MM.1S (cell line): ENCODE data around the gene COL21A1.

Source experiments
- DNase-seq: peaks from one replicate; pipeline ENCODE4 v3.0.0-alpha.2; 2015
- H2AFZ ChIP-seq: fragments of 300-600 bp; sonication (generic); 2 replicates; pipeline ENCODE4 v1.6.0; 2016; ENCODE audit warnings: antibody characterized with exemption, low read length
- H3F3A ChIP-seq: fragments of 300-600 bp; sonication (generic); 2 replicates; pipeline ENCODE4 v1.6.1; 2016; ENCODE audit warnings: mild to moderate bottlenecking, antibody characterized with exemption, low read length, moderate library complexity, mixed read lengths; ENCODE audit not compliant: insufficient read depth
- H3K27ac ChIP-seq: fragments of 300-600 bp; sonication (generic); 2 replicates; pipeline ENCODE4 v1.5.1; 2016; ENCODE audit warnings: mild to moderate bottlenecking, low read length
- H3K27me3 ChIP-seq: fragments of 300-600 bp; sonication (generic); replicated peaks from 2 replicates; pipeline ENCODE4 v1.6.0; 2016; ENCODE audit warnings: low read length; ENCODE audit not compliant: insufficient read depth
- H3K36me3 ChIP-seq: fragments of 300-600 bp; sonication (generic); replicated peaks from 2 replicates; pipeline ENCODE4 v1.6.1; 2016; ENCODE audit warnings: mild to moderate bottlenecking, low read length, mixed read lengths; ENCODE audit not compliant: insufficient read depth
- H3K4me1 ChIP-seq: fragments of 300-600 bp; sonication (generic); 2 replicates; pipeline ENCODE4 v1.6.1; 2016; ENCODE audit warnings: low read length, mixed read lengths
- H3K4me2 ChIP-seq: fragments of 300-600 bp; sonication (generic); 2 replicates; pipeline ENCODE4 v1.6.0; 2016; ENCODE audit warnings: low read depth, low read length
- H3K4me3 ChIP-seq: fragments of 300-600 bp; sonication (generic); 2 replicates; pipeline ENCODE4 v1.5.1; 2016; ENCODE audit warnings: low read length, mixed read lengths
- H3K79me2 ChIP-seq: fragments of 300-600 bp; sonication (generic); 2 replicates; pipeline ENCODE4 v1.6.1; 2016; ENCODE audit warnings: mixed run types, low read length, mixed read lengths
- H3K9ac ChIP-seq: fragments of 300-600 bp; sonication (generic); 2 replicates; pipeline ENCODE4 v1.6.1; 2016; ENCODE audit warnings: low read length, mixed read lengths
- H3K9me2 ChIP-seq: fragments of 300-600 bp; sonication (generic); replicated peaks from 2 replicates; pipeline ENCODE4 v1.6.1; 2016; ENCODE audit warnings: mild to moderate bottlenecking, low read length, mixed read lengths; ENCODE audit not compliant: insufficient read depth
- H3K9me3 ChIP-seq: fragments of 300-600 bp; sonication (generic); replicated peaks from 2 replicates; pipeline ENCODE4 v1.6.1; 2016; ENCODE audit warnings: mild to moderate bottlenecking, low read length, mixed read lengths; ENCODE audit not compliant: insufficient read depth
- H4K20me1 ChIP-seq: fragments of 300-600 bp; sonication (generic); 2 replicates; pipeline ENCODE4 v1.6.1; 2016; ENCODE audit warnings: mild to moderate bottlenecking, low read length, moderate library complexity, mixed read lengths; ENCODE audit not compliant: insufficient read depth
- CTCF ChIP-seq: fragments of 300-600 bp; sonication (generic); IDR thresholded peaks from 2 replicates; pipeline ENCODE4 v1.5.1; 2016; ENCODE audit warnings: antibody characterized with exemption, low read length, mixed read lengths
- EZH2 ChIP-seq: fragments of 300-600 bp; sonication (generic); optimal IDR thresholded peaks from 2 replicates; pipeline ENCODE3; 2017; ENCODE audit warnings: low read depth, mild to moderate bottlenecking, antibody characterized with exemption, low read length, mixed read lengths
- EZH2phosphoT487 ChIP-seq: fragments of 300-600 bp; sonication (generic); IDR thresholded peaks from 2 replicates; pipeline ENCODE4 v1.6.1; 2018; ENCODE audit warnings: antibody characterized with exemption, low read length

Gene COL21A1

GRCh38 chr6:56169366-56169765 lies 78.0 kb downstream of the COL21A1 start:
- Histone ChIP-seq H4K20me1 (no peaks in the 10 kb centered on the region), H3K36me3 (no peaks in the 10 kb centered on the region), H3K79me2 (no peaks in the 10 kb centered on the region), H2AFZ (no peak overlapping the region), H3K9me2 (no peaks in the 10 kb centered on the region), H3F3A (no peaks in the 10 kb centered on the region), H3K27ac (no peak overlapping the region), H3K4me1 (no peaks in the 10 kb centered on the region), H3K9ac (no peak overlapping the region), H3K9me3 (no peaks in the 10 kb centered on the region), H3K27me3 (no peaks in the 10 kb centered on the region), H3K4me2 (no peak overlapping the region), H3K4me3 (no peak overlapping the region)
- no peak for DNase-seq
- TF ChIP-seq EZH2phosphoT487: no peak
- TF ChIP-seq EZH2: no peak
- no peak for TF ChIP-seq CTCF

- H3K9ac ChIP-seq: no peak overlapping the region
- no peak overlapping the region for H2AFZ ChIP-seq
- H3K9me2 ChIP-seq: no peaks in the 10 kb centered on the region
- H3K4me2 ChIP-seq: no peak overlapping the region
- no peaks in the 10 kb centered on the region for H3K4me1 ChIP-seq
- H3K4me3 ChIP-seq: no peak overlapping the region
- no peaks in the 10 kb centered on the region for H3K79me2 ChIP-seq
- H4K20me1 ChIP-seq: no peaks in the 10 kb centered on the region
- no peaks in the 10 kb centered on the region for H3K36me3 ChIP-seq
- H3K27me3 ChIP-seq: no peaks in the 10 kb centered on the region
- H3K27ac ChIP-seq: no peak overlapping the region
- no peaks in the 10 kb centered on the region for H3K9me3 ChIP-seq
- no peak for DNase-seq
- H3F3A ChIP-seq: no peaks in the 10 kb centered on the region
- TF ChIP-seq CTCF (no peak), EZH2phosphoT487 (no peak), EZH2 (no peak)
These were observed 78.8 kb downstream of the COL21A1 start for GRCh38 chr6:56168596-56168995.

GRCh38 chr6:56162081-56162480 lies 85.3 kb downstream of the COL21A1 start:
- no peak overlapping the region for H2AFZ ChIP-seq

More at GRCh38 chr6:56162081-56162480, 85.3 kb downstream of the COL21A1 start:
- Histone ChIP-seq H3K79me2 (no peaks in the 10 kb centered on the region), H3K27me3 (no peaks in the 10 kb centered on the region), H3K4me1 (no peaks in the 10 kb centered on the region), H3K9me3 (no peaks in the 10 kb centered on the region), H3K4me3 (no peak overlapping the region), H3K27ac (no peak overlapping the region), H4K20me1 (no peaks in the 10 kb centered on the region), H3K9ac (no peak overlapping the region), H3K9me2 (no peaks in the 10 kb centered on the region), H3F3A (no peaks in the 10 kb centered on the region), H3K4me2 (no peak overlapping the region), H3K36me3 (no peaks in the 10 kb centered on the region)
- TF ChIP-seq EZH2 (no peak), CTCF (no peak), EZH2phosphoT487 (no peak)
- no peak for DNase-seq
